ENCODE results near the gene KIAA2012. TPM values are rescaled to one million over a fixed set of nuclear protein-coding genes. Genes with fewer than 3 reads are reported as not detected.

Gene KIAA2012
- polyA plus RNA-seq, 1 donor (not counting 4 experiments of a cell fraction or from before 2014, with no cell fraction given), result not detected

- H3K9me1 ChIP-seq (ENCODE audit: control insufficient read depth, extremely low read depth, insufficient read depth, low read length), result no peaks in the 10 kb centered on the region
Measured at GRCh38 chr2:202033317-202034248, 39.5 kb upstream of the KIAA2012 start, which contains the start of gene FZD7. Gene FZD7 (plus strand): TSS chr2:202033855. CDS start chr2:202034648, 793 bp downstream.

GRCh38 chr2:202034249-202035088 lies 38.6 kb upstream of the KIAA2012 start:
- no peak for FAIRE-seq
- dilution Hi-C loops (cut with MboI; ENCODE audit: extremely low pct_ligation_motif_present, low sequenced_read_pairs), result no loop called here

More at GRCh38 chr2:202033317-202034248, 39.5 kb upstream of the KIAA2012 start, which contains the start of gene FZD7:
- H3K9me3 ChIP-seq (ENCODE audit: control insufficient read depth, low read depth, low read length), result no peaks in the 10 kb centered on the region
- peaks cover 13% of the 10 kb centered on the region for H3K27me3 ChIP-seq (ENCODE audit: control insufficient read depth, extremely low read depth, insufficient read depth, low read length)
- H3K9ac ChIP-seq (ENCODE audit: control insufficient read depth, extremely low read depth, insufficient read depth, low read length), result peak within 1 kb of the TSS; percentile 67
- H3K4me1 ChIP-seq (ENCODE audit: control insufficient read depth, extremely low read depth, insufficient read depth, low read length), result peaks cover 13% of the 10 kb centered on the region
- FAIRE-seq (no peak), DNase-seq (ENCODE audit: low read depth, low spot score) (peak; percentile 28)
- H3K4me3 ChIP-seq (ENCODE audit: control insufficient read depth in 2 of 3, extremely low read depth in 1 of 3, insufficient read depth in 2 of 3, low read depth in 1 of 3, low read length in 3 of 3), result peak within 1 kb of the TSS; percentile 68 to 73 (median 71)
- TF ChIP-seq CTCF (optimal IDR thresholded peaks at IDR 0.05 in 1 of 3, IDR thresholded peaks at IDR 0.05 in 1 of 3, conservative IDR thresholded peaks at IDR 0.05 in 1 of 3; ENCODE audit: extremely low read depth in 1 of 3, insufficient read depth in 2 of 3, low read length in 3 of 3) (peak in 1 of 3 experiments; percentile 32), EZH2 (IDR thresholded peaks at IDR 0.05; ENCODE audit: low read length) (no peak)
- peak within 1 kb of the TSS; percentile 90 for H2AFZ ChIP-seq (ENCODE audit: control insufficient read depth, low read length)
- H3K27ac ChIP-seq (ENCODE audit: control insufficient read depth, insufficient read depth, low read length), result peak within 1 kb of the TSS; percentile 54
- no peaks in the 10 kb centered on the region for H3K79me2 ChIP-seq (ENCODE audit: control insufficient read depth, insufficient read depth, low read length)
- dilution Hi-C loops (cut with MboI; ENCODE audit: extremely low pct_ligation_motif_present, low sequenced_read_pairs), result no loop called here
- no peaks in the 10 kb centered on the region for H3K36me3 ChIP-seq (ENCODE audit: control insufficient read depth in 2 of 2, extremely low read depth in 1 of 2, insufficient read depth in 2 of 2, low read length in 2 of 2)
- H3K4me2 ChIP-seq (ENCODE audit: control insufficient read depth, extremely low read depth, insufficient read depth, low read depth, low read length), result peak within 1 kb of the TSS; percentile 86
- no peaks in the 10 kb centered on the region for H4K20me1 ChIP-seq (ENCODE audit: control insufficient read depth, extremely low read depth, insufficient read depth, low read length)

More at GRCh38 chr2:202034249-202035088, 38.6 kb upstream of the KIAA2012 start:
- H3K4me1 ChIP-seq (ENCODE audit: control insufficient read depth, extremely low read depth, insufficient read depth, low read length), result peaks cover 13% of the 10 kb centered on the region
- no peaks in the 10 kb centered on the region for H3K36me3 ChIP-seq (ENCODE audit: control insufficient read depth in 2 of 2, extremely low read depth in 1 of 2, insufficient read depth in 2 of 2, low read length in 2 of 2)
- peak overlapping the region; percentile 60 for H2AFZ ChIP-seq (ENCODE audit: control insufficient read depth, low read length)
- H3K9ac ChIP-seq (ENCODE audit: control insufficient read depth, extremely low read depth, insufficient read depth, low read length), result peak overlapping the region; percentile 67
- H3K27ac ChIP-seq (ENCODE audit: control insufficient read depth, insufficient read depth, low read length), result no peak overlapping the region
- peak overlapping the region; percentile 50 to 73 (median 70) for H3K4me3 ChIP-seq (ENCODE audit: control insufficient read depth in 2 of 3, extremely low read depth in 1 of 3, insufficient read depth in 2 of 3, low read depth in 1 of 3, low read length in 3 of 3)
- no peaks in the 10 kb centered on the region for H3K9me3 ChIP-seq (ENCODE audit: control insufficient read depth, low read depth, low read length)
- DNase-seq (ENCODE audit: low read depth, low spot score), result no peak
- H4K20me1 ChIP-seq (ENCODE audit: control insufficient read depth, extremely low read depth, insufficient read depth, low read length), result no peaks in the 10 kb centered on the region
- peaks cover 13% of the 10 kb centered on the region for H3K27me3 ChIP-seq (ENCODE audit: control insufficient read depth, extremely low read depth, insufficient read depth, low read length)
- peak overlapping the region; percentile 86 for H3K4me2 ChIP-seq (ENCODE audit: control insufficient read depth, extremely low read depth, insufficient read depth, low read depth, low read length)
- H3K79me2 ChIP-seq (ENCODE audit: control insufficient read depth, insufficient read depth, low read length), result no peaks in the 10 kb centered on the region
- no peak for TF ChIP-seq CTCF (optimal IDR thresholded peaks at IDR 0.05 in 1 of 3, IDR thresholded peaks at IDR 0.05 in 1 of 3, conservative IDR thresholded peaks at IDR 0.05 in 1 of 3; ENCODE audit: extremely low read depth in 1 of 3, insufficient read depth in 2 of 3, low read length in 3 of 3)
- peak; percentile 4 for TF ChIP-seq EZH2 (IDR thresholded peaks at IDR 0.05; ENCODE audit: low read length)
- H3K9me1 ChIP-seq (ENCODE audit: control insufficient read depth, extremely low read depth, insufficient read depth, low read length), result no peaks in the 10 kb centered on the region
